IMR-90 (cell line): ENCODE results near the gene ESRRG. TPM values are rescaled to one million over a fixed set of nuclear protein-coding genes. Genes with fewer than 3 reads are reported as not detected.

Experiments used
- ATAC-seq: fragments of 200-7000 bp; cut with Tn5 transposase; 2 replicates; pipeline ENCODE4 v1.9.1; 2020; ENCODE audit warnings: low read depth, mild to moderate bottlenecking, moderate library complexity
- BruUV-seq: library from RNA; stranded (reverse); fragments of 400-500 nt; replicated peaks from 2 replicates; lab custom pipeline; 2021; lab: Mats Ljungman, UMichigan
- CTCF ChIA-PET: fragments of 300-600 bp; formaldehyde crosslinking; extraction: SDS; loops from one replicate; lab custom pipeline; 2021; ENCODE audit warnings: antibody characterized with exemption; lab: Yijun Ruan, JAX
- POLR2A ChIA-PET: fragments of 300-600 bp; sonication (Branson Sonifier 250); formaldehyde crosslinking; loops from one replicate; lab custom pipeline; 2022; ENCODE audit warnings: antibody characterized with exemption; ENCODE audit not compliant: unreplicated experiment; lab: Charles Lee
- DNase-seq: peaks from one replicate; pipeline ENCODE4 v3.0.0; 2013
- H2AFZ ChIP-seq: replicated peaks from 2 replicates; pipeline ENCODE3; 2013; ENCODE audit warnings: low read length, mild to moderate bottlenecking; ENCODE audit not compliant: poor library complexity
- H2AK5ac ChIP-seq: 2 replicates; pipeline ENCODE4 v1.6.1; 2013; ENCODE audit warnings: low read depth, low read length, inconsistent platforms
- H2AK9ac ChIP-seq: replicated peaks from 2 replicates; pipeline ENCODE3; 2013; ENCODE audit warnings: mild to moderate bottlenecking, low read depth, low read length, moderate library complexity; ENCODE audit not compliant: poor library complexity
- H2BK120ac ChIP-seq: 2 replicates; pipeline ENCODE4 v1.6.1; 2013; ENCODE audit warnings: low read depth, low read length, inconsistent platforms
- H2BK15ac ChIP-seq: 3 replicates; pipeline ENCODE4 v1.6.1; 2013; ENCODE audit warnings: low read depth, low read length, inconsistent platforms
- H2BK20ac ChIP-seq: 2 replicates; pipeline ENCODE4 v1.6.1; 2013; ENCODE audit warnings: low read depth, mild to moderate bottlenecking, inconsistent platforms, low read length, moderate library complexity
- H2BK5ac ChIP-seq: 2 replicates; pipeline ENCODE4 v1.6.1; 2013; ENCODE audit warnings: mild to moderate bottlenecking, low read depth, low read length, inconsistent platforms; ENCODE audit not compliant: poor library complexity, severe bottlenecking
- H3K14ac ChIP-seq: replicated peaks from 2 replicates; pipeline ENCODE4 v1.6.1; 2013; ENCODE audit warnings: low read depth, low read length, inconsistent platforms
- H3K18ac ChIP-seq: 2 replicates; pipeline ENCODE4 v1.6.1; 2013; ENCODE audit warnings: low read depth, low read length, control low read depth
- H3K23ac ChIP-seq: 2 replicates; pipeline ENCODE4 v1.6.1; 2013; ENCODE audit warnings: low read depth, low read length, inconsistent platforms
- H3K27ac ChIP-seq: 2 replicates; pipeline ENCODE4 v1.5.1; 2013; ENCODE audit warnings: mild to moderate bottlenecking, control low read depth, low read length; ENCODE audit not compliant: insufficient read depth
- H3K27me3 ChIP-seq: 2 replicates; pipeline ENCODE4 v1.6.1; 2013; ENCODE audit warnings: low read length; ENCODE audit not compliant: control insufficient read depth, insufficient read depth
- H3K36me3 ChIP-seq: 2 replicates; pipeline ENCODE4 v1.6.1; 2013; ENCODE audit warnings: low read length, mixed read lengths; ENCODE audit not compliant: control insufficient read depth, insufficient read depth
- H3K4ac ChIP-seq: 2 replicates; pipeline ENCODE4 v1.6.1; 2013; ENCODE audit warnings: low read depth, low read length, inconsistent platforms
- H3K4me1 ChIP-seq: 2 replicates; pipeline ENCODE4 v1.6.1; 2013; ENCODE audit warnings: low read length, mixed read lengths; ENCODE audit not compliant: control insufficient read depth, insufficient read depth
- H3K4me2 ChIP-seq: 2 replicates; pipeline ENCODE4 v1.6.1; 2013; ENCODE audit warnings: low read depth, mild to moderate bottlenecking, control low read depth, low read length, moderate library complexity
- H3K4me3 ChIP-seq: 2 replicates; pipeline ENCODE4 v1.5.1; 2013; ENCODE audit warnings: low read depth, mild to moderate bottlenecking, control low read depth, low read length, moderate library complexity; ENCODE audit not compliant: insufficient read depth
- H3K56ac ChIP-seq: 2 replicates; pipeline ENCODE4 v1.6.1; 2013; ENCODE audit warnings: low read length, inconsistent platforms; ENCODE audit not compliant: insufficient read depth; ENCODE audit errors: extremely low read depth
- H3K79me1 ChIP-seq, 2 experiments: 2 replicates each; pipeline ENCODE4 v1.6.1; 2013; ENCODE audit warnings: low read length in 2 of 2, inconsistent platforms in 1 of 2, low read depth in 1 of 2
- H3K9ac ChIP-seq: 2 replicates; pipeline ENCODE4 v1.6.1; 2013; ENCODE audit warnings: low read depth, low read length, control low read depth
- H3K9me1 ChIP-seq: 2 replicates; pipeline ENCODE4 v1.6.1; 2013; ENCODE audit warnings: low read length, inconsistent platforms; ENCODE audit not compliant: insufficient read depth
- H3K9me3 ChIP-seq: 2 replicates; pipeline ENCODE4 v1.6.1; 2013; ENCODE audit warnings: low read length; ENCODE audit not compliant: control insufficient read depth, insufficient read depth
- H4K20me1 ChIP-seq: 2 replicates; pipeline ENCODE4 v1.6.1; 2013; ENCODE audit warnings: low read length, inconsistent platforms; ENCODE audit not compliant: insufficient read depth
- H4K5ac ChIP-seq: 2 replicates; pipeline ENCODE4 v1.6.1; 2013; ENCODE audit warnings: mild to moderate bottlenecking, low read depth, low read length, control low read depth
- H4K8ac ChIP-seq, 2 experiments: 2 replicates each; pipeline ENCODE4 v1.6.1; 2013; ENCODE audit warnings: low read depth in 2 of 2, low read length in 2 of 2, control low read depth in 1 of 2, inconsistent platforms in 1 of 2
- H4K91ac ChIP-seq: 2 replicates; pipeline ENCODE4 v1.6.1; 2013; ENCODE audit warnings: low read depth, low read length, inconsistent platforms; ENCODE audit not compliant: insufficient read depth
- BHLHE40 ChIP-seq: fragments of 150-350 bp; IDR thresholded peaks from 2 replicates; pipeline ENCODE4 v1.6.1; 2016; ENCODE audit warnings: mild to moderate bottlenecking, low read depth, low read length
- ELK1 ChIP-seq: fragments of 150-350 bp; IDR thresholded peaks from 2 replicates; pipeline ENCODE4 v1.6.1; 2016; ENCODE audit warnings: low read depth, mild to moderate bottlenecking, low read length, moderate library complexity, borderline replicate concordance
- FOS ChIP-seq: fragments of 150-350 bp; IDR thresholded peaks from 2 replicates; pipeline ENCODE4 v1.6.1; 2016; ENCODE audit warnings: low read depth, low read length
- MAFK ChIP-seq: IDR thresholded peaks from 2 replicates; pipeline ENCODE4 v1.6.1; 2012; ENCODE audit warnings: low read depth, low read length, improper control_type of control experiment
- MAZ ChIP-seq: IDR thresholded peaks from 2 replicates; pipeline ENCODE4 v1.6.1; 2012; ENCODE audit warnings: low read depth, mild to moderate bottlenecking, low read length, improper control_type of control experiment, moderate library complexity, borderline replicate concordance
- MXI1 ChIP-seq: IDR thresholded peaks from 2 replicates; pipeline ENCODE4 v1.6.1; 2012; ENCODE audit warnings: low read depth, mild to moderate bottlenecking, low read length, moderate library complexity, borderline replicate concordance
- POLR2A ChIP-seq: IDR thresholded peaks from 2 replicates; pipeline ENCODE4 v1.6.1; 2012; ENCODE audit warnings: mild to moderate bottlenecking, low read depth, low read length
- RAD21 ChIP-seq: IDR thresholded peaks from 2 replicates; pipeline ENCODE4 v1.6.1; 2012; ENCODE audit warnings: low read length, improper control_type of control experiment
- SMC3 ChIP-seq: fragments of 150-350 bp; IDR thresholded peaks from 2 replicates; pipeline ENCODE4 v1.6.1; 2016; ENCODE audit warnings: low read depth, mild to moderate bottlenecking, antibody characterized with exemption, low read length, moderate library complexity
- USF2 ChIP-seq: fragments of 150-350 bp; IDR thresholded peaks from 2 replicates; pipeline ENCODE4 v1.6.1; 2017; ENCODE audit warnings: mild to moderate bottlenecking, antibody characterized with exemption, low read length, low read depth
- WGBS, 2 experiments: methylation state at CpG; one replicate each; pipeline versions ENCODE4 v1.1.5 to v1.1.7; 2013; ENCODE audit warnings: missing lambda C conversion rate in 2 of 2; ENCODE audit not compliant: insufficient read length in 1 of 2; ENCODE audit errors: extremely low coverage in 2 of 2; 5-methylcytosine and 5-hydroxymethylcytosine counted together
- dilution Hi-C: fragments of 300-500 bp; cut with HindIII; formaldehyde crosslinking; loops from one replicate; pipeline ENCODE4 v1.14.3; 2018; ENCODE audit warnings: low sequenced_read_pairs; ENCODE audit not compliant: unreplicated experiment
- in situ Hi-C: fragments of 300-500 bp; cut with MboI; formaldehyde crosslinking; loops from 3 replicates; pipeline ENCODE4 v1.14.3; 2019; ENCODE audit warnings: low sequenced_read_pairs, inconsistent platforms, mixed read lengths
- intact Hi-C: fragments of 100-400 bp; cut with micrococcal nuclease; formaldehyde crosslinking; loops from 2 replicates; pipeline ENCODE4 v1.10.0; 2022
- polyA plus RNA-seq, 3 experiments: library from polyadenylated mRNA; depleted of rRNA; stranded (reverse); fragments of >200 nt; gene quantifications; 2 replicates each; pipeline ENCODE4 v1.2.3, GENCODE V29; 2012; ENCODE audit warnings: low replicate concordance in 1 of 3
- total RNA-seq: library from RNA; depleted of rRNA; stranded (reverse); fragments of >200 nt; gene quantifications from 2 replicates; pipeline ENCODE4 v1.2.3, GENCODE V29; 2012

ESRRG gene
- total and polyA plus RNA-seq, 2 of the 4 experiments (the other 2 are of a cell fraction): 0.17 to 0.54 TPM

GRCh38 chr1:216614011-216614934, 109.0 kb downstream of the ESRRG start:
- no peak overlapping the region for H3K18ac ChIP-seq
- H3K9ac ChIP-seq: no peak overlapping the region
- no peak overlapping the region for H2BK5ac ChIP-seq
- H3K4me2 ChIP-seq: no peak overlapping the region
- no peak overlapping the region for H3K27ac ChIP-seq
- no peak overlapping the region for H3K23ac ChIP-seq
- no peak overlapping the region for H2BK15ac ChIP-seq
- in situ Hi-C loops: no loop called here
- no peak overlapping the region for H3K56ac ChIP-seq
- no peak overlapping the region for H2AK9ac ChIP-seq
- POLR2A ChIA-PET: no interaction called here
- H4K5ac ChIP-seq: no peak overlapping the region
- BruUV-seq: no TSS peak
- H3K4ac ChIP-seq: no peak overlapping the region
- intact Hi-C loops: no loop called here
- H3K36me3 ChIP-seq: no peaks in the 10 kb centered on the region
- DNase-seq (no peak), ATAC-seq (no peak)
- H4K20me1 ChIP-seq: no peaks in the 10 kb centered on the region
- no peaks in the 10 kb centered on the region for H3K79me1 ChIP-seq
- no peak overlapping the region for H2BK20ac ChIP-seq
- H3K14ac ChIP-seq: no peak overlapping the region
- H3K9me1 ChIP-seq: no peaks in the 10 kb centered on the region
- no peak overlapping the region for H2AK5ac ChIP-seq
- H3K27me3 ChIP-seq: no peaks in the 10 kb centered on the region
- TF ChIP-seq MAZ: no peak
- no peak for TF ChIP-seq RAD21
- no peak for TF ChIP-seq ELK1
- no peak for TF ChIP-seq SMC3
- no peak for TF ChIP-seq USF2
- no peak for TF ChIP-seq BHLHE40
- no peak for TF ChIP-seq MAFK
- no peak for TF ChIP-seq POLR2A
- TF ChIP-seq FOS: no peak
- TF ChIP-seq MXI1: no peak
- 82% methylated on average over 7 of the region's 12 CpGs; no CpG with 5 or more reads in 1 of the 2 experiments for WGBS, 2 experiments
- dilution Hi-C loops: no loop called here
- H2BK120ac ChIP-seq: no peak overlapping the region
- H3K9me3 ChIP-seq: no peaks in the 10 kb centered on the region
- no peak overlapping the region for H2AFZ ChIP-seq
- no peaks in the 10 kb centered on the region for H3K4me1 ChIP-seq
- no peak overlapping the region for H3K4me3 ChIP-seq
- CTCF ChIA-PET: interaction anchor here (1.2 kb wide), 1 partner anchor 13 kb away, joined by 3 read pairs; no protein-coding TSS in a partner anchor
- H4K91ac ChIP-seq: no peak overlapping the region
- H4K8ac ChIP-seq: no peak overlapping the region
